HS-27A (cell line): Measurements from ENCODE around the gene PKIB.
"Not testable (repeated sequence)": the region's sequence is repeated elsewhere in the genome, so short reads cannot be mapped to it uniquely, and the experiment has no call there.

ENCODE experiments used
- DNase-seq: peaks from one replicate; pipeline ENCODE4 v3.0.0-alpha.2; 2012; ENCODE audit warnings: low read depth, missing footprints

The PKIB gene

GRCh38 chr6:122712093-122712447, 101.9 kb downstream of the PKIB start:
- DNase-seq, result no peak

GRCh38 chr6:122712448-122713137, 102.4 kb downstream of the PKIB start:
- no peak for DNase-seq

- no peak for DNase-seq
Measured at GRCh38 chr6:122713138-122713537, 102.9 kb downstream of the PKIB start.

- no peak for DNase-seq
Measured at GRCh38 chr6:122714059-122714458, 103.9 kb downstream of the PKIB start.

- DNase-seq, result no peak
Measured at GRCh38 chr6:122715725-122716124, 105.5 kb downstream of the PKIB start.

- no peak for DNase-seq
Measured at GRCh38 chr6:122717350-122717749, 107.1 kb downstream of the PKIB start.

GRCh38 chr6:122718616-122719015, 108.4 kb downstream of the PKIB start:
- no peak for DNase-seq

GRCh38 chr6:122719176-122719575, 109.0 kb downstream of the PKIB start:
- DNase-seq, result no peak

- no peak for DNase-seq
Measured at GRCh38 chr6:122722746-122723145, 112.5 kb downstream of the PKIB start.

GRCh38 chr6:122726649-122727048, 116.4 kb downstream of the PKIB start:
- no peak for DNase-seq

GRCh38 chr6:122727244-122727643, 117.0 kb downstream of the PKIB start:
- no peak for DNase-seq

- DNase-seq, result no peak
Measured at GRCh38 chr6:122730334-122730733, 120.1 kb downstream of the PKIB start.

GRCh38 chr6:122730775-122731386, 120.7 kb downstream of the PKIB start:
- peak; percentile 19 for DNase-seq

GRCh38 chr6:122733259-122733658, 123.1 kb downstream of the PKIB start:
- DNase-seq, result no peak

GRCh38 chr6:122734529-122735395, 124.6 kb downstream of the PKIB start:
- no peak for DNase-seq

GRCh38 chr6:122735582-122735981, 125.4 kb downstream of the PKIB start:
- DNase-seq, result no peak

- DNase-seq, result no peak
Measured at GRCh38 chr6:122736163-122736562, 126.0 kb downstream of the PKIB start.

GRCh38 chr6:122736616-122737015, 126.4 kb downstream of the PKIB start:
- DNase-seq, result no peak

- no peak for DNase-seq
Measured at GRCh38 chr6:122740091-122740490, 129.9 kb downstream of the PKIB start.

- no peak for DNase-seq
Measured at GRCh38 chr6:122740936-122741335, 130.7 kb downstream of the PKIB start.

GRCh38 chr6:122744247-122744646, 134.0 kb downstream of the PKIB start:
- DNase-seq, result not testable (repeated sequence)

GRCh38 chr6:122744856-122745255, 134.7 kb downstream of the PKIB start:
- DNase-seq, result not testable (repeated sequence)

GRCh38 chr6:122746688-122747087, 136.5 kb downstream of the PKIB start:
- no peak for DNase-seq
